Measurements from ENCODE around the gene ADAM12.

ADAM12 gene

DNA sequence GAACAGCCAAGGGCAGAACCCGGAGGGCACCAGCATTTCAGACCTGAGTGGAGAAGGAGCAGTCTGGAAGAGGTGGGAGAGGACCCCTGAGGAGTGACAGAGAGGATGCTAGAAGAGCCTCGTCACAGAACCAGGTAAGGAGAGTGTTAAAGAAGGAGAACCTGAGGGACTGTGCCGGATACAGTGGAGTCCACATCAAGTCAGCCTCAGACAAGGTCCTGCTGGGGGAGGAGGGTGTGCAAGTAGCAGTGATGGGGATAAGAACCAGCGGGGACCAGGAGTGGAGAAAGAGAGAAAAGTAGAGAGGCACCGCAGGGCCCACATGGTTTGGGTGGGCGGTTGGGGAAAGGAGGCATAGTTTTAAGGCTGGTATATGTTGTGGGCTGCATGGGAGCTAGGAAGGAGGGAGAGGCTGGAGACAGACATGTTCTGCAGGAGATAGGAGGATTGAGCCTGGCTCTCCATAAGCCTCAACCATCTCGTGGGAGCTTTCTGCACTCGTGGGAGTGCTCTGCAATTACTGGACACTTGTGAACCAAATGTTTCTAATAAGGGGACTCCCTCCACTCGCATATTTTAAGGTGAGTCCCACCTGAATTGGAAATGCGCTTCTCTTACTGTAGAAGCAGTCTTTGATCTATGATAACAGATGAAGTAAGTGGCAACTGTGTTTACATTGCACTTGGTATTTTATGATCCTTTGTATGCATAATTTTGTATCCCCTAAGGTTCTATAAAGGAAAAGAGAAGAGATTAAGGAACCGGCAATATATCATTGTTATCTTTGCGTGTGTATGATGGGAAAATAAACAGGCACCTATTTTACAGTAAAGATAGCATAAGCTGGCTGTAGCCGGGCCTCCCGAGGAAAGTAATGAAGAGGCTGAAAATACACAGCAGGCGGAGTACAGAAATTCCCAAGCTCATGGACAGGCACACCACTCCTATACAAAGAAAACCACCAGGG is 154.8 kb downstream of the ADAM12 start:
- no peak for DNase-seq

- DNase-seq: no peak
These were observed 157.7 kb downstream of the ADAM12 start for GRCh38 chr10:126230587-126230986.

- no peak for DNase-seq
These were observed 158.6 kb downstream of the ADAM12 start for GRCh38 chr10:126229686-126230085.

DNA sequence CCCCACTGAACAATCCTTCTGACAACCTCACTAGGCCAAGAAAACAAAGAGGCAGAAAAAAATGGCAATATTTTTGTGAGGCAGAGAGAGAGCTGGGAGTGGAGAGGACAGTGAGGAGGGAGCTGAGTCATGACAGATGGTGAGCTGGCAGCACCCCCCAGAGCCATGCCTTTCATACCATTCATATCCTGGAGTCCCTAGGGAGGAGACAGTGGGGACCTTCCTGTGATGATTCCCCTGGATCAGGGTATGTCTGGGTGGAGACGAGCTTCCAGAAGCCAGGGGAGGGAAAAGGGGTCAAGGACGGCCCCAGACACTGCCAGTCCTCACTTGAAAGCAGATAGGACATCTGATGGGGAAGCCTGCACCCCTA is 160.5 kb downstream of the ADAM12 start:
- no peak for DNase-seq

DNA sequence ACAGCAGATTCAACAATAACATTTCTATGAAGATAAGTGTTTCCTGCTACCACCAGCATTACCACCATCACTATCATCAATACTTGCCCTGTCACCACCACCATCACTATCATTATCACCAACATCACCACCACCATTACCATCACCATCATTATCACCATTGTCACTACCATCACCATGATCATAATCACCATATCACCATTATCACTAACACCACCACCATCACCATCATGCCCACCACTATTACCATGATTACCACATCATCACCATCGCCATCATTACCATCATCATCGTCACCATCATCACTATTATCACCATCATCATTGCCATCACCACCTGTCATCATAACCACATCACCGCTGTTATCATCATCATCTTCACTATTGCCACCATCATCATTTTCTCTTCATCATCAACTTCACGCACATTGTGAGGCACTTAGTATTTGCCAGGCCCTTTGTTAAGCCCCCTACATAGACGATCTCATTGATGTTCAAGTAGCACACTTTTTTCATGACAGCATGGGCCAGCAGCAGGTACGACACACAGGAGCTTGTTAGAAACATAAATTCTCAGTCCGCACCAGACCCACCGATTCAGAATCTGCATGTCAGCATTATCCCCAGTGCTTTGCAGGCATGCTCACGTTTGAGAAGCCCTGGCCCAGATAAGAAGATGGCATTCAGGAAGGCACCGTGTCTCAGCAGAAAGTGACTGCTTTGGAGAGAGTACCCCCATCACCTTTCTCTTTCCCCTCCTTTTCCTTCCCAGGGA is 161.1 kb downstream of the ADAM12 start:
- no peak for DNase-seq

DNA sequence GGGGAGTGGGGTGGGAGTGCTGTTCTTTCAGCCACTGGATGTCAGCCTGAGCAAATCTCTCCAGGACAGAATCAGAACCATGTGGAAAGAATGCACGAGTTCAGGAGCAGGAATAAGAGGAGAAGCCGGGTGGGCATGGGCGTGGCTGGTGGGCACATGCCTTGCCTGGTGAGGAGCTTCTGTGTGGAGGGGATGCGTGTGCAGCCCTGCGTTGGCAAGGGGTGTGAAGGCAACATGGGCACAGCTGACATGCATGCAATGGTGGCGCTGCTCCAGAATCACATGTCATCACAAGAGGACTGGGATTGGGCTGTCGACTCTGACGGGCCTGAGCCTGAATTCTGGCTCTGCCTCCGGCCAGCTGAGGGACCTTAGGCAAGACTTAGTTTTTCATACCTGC is 162.1 kb downstream of the ADAM12 start:
- DNase-seq: no peak

DNA sequence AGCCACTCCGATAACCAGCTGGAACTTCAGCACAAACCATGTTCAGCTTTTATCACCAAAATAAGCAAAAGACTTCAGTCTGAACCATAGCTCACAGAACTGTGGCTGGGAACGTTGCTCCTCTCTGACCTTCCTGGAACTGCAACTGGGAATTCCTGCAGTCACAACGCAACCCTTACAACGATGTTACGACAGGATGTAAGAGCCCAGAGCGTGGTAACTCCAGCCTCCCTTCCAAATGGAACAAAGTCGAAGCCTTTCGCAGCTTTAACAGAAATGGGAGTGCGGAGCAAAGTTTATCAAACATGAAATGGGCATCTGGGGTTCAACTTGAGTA is 162.6 kb downstream of the ADAM12 start:
- DNase-seq: no peak

DNA sequence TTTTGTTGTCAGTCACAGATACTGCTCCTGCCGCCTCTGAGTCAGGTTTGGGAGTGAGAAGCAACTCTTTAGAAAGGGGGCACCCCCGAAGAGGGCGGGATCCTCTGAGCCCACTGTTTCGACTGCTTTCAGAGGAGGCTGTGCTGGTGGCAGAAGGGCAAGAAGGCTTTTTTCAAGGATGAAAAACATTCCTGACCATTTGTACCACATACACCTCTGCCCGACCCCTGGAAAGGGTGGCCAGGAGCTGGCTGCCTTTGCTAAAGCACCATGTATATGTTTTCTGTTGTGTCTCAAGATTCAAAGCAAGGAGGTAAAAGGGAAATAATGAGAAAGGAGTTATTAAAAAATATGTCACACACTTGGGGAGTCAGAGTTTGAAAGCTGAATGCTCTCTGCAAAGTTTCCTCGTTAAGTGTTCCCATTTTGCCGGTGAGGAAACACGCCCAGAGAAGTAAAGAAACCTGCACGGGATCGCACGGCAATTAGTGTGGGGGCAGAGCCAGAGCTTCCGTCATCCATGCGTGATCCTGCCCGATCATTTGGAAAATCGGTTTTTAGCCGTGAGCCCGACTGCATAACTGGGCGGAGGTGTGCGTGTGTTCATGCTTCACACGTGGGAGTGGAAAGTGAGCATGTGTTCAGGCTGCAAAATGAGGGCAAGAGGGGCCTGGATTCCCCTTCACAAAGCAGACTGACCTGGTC is 163.2 kb downstream of the ADAM12 start:
- no peak for DNase-seq

DNA sequence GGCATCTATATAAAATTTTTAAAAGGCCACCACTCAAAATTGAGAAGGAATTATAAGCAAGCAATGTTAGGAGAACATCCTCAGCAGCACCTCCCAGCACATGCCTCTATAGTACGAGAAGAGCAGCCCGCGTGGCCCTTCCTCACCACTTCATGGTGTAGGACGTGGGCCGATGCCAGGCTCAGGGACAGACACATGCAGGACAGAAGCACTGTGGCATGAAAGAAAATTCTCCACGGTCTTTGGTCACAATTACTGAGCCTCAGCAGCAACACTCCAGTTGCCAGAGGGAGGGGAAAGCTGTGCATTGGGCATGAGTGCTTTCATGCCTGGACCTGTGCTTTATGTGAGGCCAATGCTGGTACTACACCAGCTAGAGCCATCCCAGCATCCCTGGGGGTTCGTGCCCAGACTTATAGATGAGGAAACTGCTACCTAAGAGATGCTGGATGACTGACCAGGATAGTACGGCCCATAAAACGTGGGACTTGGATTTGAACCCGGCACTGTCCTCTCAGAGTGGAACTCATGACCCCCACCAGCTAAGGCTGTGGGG is 164.7 kb downstream of the ADAM12 start:
- no peak for DNase-seq

DNA sequence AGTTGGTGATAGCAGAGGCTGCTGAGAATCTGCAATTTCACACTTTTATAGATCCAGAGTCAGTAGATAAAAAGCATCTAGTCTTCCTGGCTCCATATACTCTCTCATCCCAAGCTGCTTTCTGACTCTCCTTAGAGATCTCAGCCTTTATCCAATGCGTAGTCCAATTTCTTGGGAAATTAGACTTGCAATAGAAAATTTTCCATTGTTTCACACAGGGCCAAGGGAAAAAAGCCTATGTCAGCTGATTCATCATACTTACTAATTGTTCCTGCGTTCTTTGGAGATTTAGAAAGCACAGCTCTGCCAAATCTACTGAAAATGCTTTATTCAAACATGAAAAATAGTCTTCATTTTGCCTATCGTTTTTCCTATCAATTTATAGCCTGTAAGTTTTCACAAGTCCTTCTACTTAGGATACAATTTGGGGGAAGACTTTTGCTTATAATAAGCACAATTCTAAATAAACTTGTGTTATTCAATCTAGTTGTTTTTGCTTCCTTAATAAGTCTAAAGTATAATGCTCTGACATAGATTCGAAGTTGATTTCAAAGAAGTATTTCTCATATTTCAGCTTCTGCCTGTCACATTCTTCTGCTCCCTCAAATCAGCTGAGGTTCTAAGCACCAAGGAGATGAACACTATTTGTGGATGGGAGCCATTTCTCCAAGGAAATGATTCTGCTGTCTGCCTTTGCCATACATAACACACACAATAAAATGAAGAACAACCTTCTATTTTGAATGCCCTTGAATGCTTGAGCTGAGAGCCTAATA is 165.4 kb downstream of the ADAM12 start:
- DNase-seq: no peak

DNA sequence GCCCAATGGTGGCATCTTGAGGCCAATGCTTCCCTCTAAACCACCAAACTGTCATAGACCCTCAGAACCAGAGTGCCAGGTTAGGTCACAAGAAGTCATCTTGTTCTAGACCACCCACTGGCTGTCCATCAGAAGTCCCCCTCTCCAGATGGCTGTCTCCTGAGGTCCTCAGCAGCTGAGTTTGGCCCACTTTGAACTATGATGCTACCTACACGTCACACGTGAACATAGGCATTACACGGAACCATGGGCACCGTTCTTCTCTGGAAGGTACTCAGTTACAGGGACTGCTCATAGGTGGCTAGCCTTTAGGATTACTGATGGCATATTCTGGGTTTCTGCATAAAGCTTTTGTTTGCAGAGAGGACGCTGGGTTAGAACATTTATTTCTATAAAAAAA is 166.4 kb downstream of the ADAM12 start:
- DNase-seq: no peak

GRCh38 chr10:126218778-126219649 is 169.3 kb downstream of the ADAM12 start:
- DNase-seq: no peak

- DNase-seq: no peak
These were observed 170.1 kb downstream of the ADAM12 start for GRCh38 chr10:126218174-126218573.

DNA sequence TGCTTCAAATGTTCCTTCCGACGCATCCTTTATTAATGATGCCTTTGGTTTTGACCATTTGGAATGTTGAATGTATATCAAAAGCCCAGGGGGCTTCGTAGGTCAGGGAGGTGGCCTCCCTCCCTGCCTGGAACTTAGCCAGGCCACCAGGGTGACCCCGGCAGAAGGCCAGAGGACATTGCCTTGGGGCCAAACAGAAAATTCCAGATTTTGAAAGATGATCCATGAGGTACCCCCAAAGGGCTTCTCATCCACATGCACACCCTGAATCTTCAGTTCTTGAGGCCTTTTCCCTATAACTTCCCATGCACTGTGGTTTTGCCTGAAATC is 171.7 kb downstream of the ADAM12 start:
- DNase-seq: no peak

- no peak for DNase-seq
These were observed 172.3 kb downstream of the ADAM12 start for GRCh38 chr10:126215746-126216631.

DNA sequence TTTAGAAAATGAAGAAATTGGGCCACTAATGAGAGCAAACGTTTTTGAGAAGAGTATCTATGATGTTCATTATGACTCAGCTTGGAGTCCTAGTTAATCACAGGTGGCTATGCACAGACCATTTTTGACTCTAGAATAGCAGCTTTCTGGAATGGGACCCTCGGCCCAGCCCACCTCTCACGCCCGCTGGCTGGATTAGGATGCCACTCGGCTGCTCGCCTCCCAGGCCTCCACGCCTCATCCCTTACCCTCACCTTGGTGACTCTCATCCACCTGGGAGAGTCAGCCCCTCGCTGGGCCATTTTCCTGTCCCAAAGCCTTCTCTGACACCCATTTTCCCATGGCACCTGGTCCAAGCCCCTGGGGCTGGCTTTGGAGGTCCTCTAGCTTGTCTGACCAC is 173.6 kb downstream of the ADAM12 start:
- DNase-seq: no peak

DNA sequence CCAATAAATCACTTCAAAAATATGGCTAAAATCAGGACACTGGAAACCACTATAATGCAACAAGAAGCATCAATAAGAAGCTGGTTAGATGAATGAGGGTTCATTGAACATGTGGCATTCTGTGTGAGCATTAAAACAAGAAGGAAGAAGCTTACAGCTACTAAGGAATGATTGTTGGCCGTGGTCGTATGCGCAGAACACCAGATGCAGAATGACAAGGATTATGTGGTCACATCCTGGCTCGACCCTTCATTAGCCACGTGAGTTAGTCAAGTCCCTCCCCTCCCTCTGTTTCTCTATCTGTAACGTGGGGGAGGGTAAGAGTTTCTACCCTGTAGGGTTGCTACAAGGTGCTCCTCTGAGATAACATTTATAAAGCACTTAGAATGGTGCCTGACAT is 174.3 kb downstream of the ADAM12 start:
- no peak for DNase-seq

GRCh38 chr10:126212738-126213137 is 175.5 kb downstream of the ADAM12 start:
- DNase-seq: no peak

GRCh38 chr10:126210051-126210651 is 178.1 kb downstream of the ADAM12 start:
- no peak for DNase-seq

DNA sequence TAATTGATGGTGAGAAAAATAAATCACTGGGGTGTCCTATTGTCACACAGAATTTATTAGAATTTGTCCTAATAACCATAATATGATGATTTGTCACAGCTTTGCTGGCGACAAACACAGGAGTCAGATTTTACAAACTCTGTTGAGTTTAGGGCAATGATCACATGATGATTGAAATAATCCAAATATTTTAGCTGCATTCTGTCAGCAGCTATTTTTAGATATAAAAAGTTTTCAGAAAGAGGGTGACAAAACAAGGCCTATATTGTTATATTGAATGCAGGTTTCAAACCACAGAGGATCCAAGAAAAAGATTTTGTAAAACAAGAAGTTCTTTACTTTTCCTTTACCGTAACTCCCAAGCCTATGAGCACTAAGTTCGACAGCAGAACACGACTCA is 178.8 kb downstream of the ADAM12 start:
- DNase-seq: no peak

All from activated CD4-positive, alpha-beta T cell treated with anti-CD3 and anti-CD28 coated beads, Interleukin-2, amount 50 U/mL, for 48 hours (primary cell).